T-helper 2 cell treated with Interferon-gamma antibody and Interleukin-4, amounts not matched to agents 100 ng/mL and 5 ng/mL, for 36 hours (primary cell): ENCODE results near the gene RAB5A. TPM values are rescaled to one million over a fixed set of nuclear protein-coding genes. Genes with fewer than 3 reads are reported as not detected.
"Not testable (repeated sequence)": the region's sequence is repeated elsewhere in the genome, so short reads cannot be mapped to it uniquely, and the experiment has no call there.

ENCODE experiments used
- intact Hi-C: fragments of 100-400 bp; cut with micrococcal nuclease; formaldehyde crosslinking; loops from one replicate; pipeline ENCODE4 v1.15.1; 2023
- total RNA-seq: library from RNA; stranded (reverse); gene quantifications from 2 replicates; pipeline ENCODE4 v1.2.3, GENCODE V29; 2022

Gene RAB5A
- total RNA-seq, 1 donor from 2014 or later = 41.8 TPM

DNA sequence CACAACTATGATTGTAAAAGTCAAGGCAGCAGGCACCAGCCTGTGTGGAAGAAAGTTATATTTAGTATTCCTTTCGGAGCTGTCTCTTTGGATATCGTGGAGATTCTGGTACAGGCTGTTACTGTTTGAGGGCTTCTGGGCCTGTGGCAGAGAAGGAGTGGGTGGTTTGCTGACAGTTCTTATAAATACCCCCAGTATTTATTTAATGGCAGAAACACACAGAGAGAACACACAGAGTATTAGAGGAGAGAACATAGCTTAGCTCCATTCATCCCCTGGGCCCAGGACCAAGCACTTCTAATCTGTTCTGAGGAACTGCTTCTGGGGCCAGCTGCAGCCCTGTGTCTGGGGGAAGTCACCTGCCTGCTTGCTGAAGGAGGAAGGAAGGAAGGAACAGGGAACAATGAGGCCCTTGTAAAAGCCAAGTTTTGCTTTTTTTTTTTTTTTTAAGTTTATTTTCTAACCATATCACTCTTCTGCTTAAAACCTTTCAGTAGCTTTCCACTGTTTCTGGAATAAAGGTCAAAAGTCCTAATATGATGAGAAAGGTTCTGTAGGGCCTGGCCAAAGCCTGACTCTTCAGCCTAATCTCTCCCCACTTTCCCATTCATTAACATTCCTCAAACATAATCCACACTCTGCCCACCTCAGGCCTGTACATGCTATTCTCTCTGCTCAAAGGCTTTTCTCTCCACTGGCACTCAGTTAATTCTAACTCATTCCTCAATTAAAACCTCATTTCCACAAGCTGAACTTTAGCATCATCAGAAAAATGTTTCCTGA lies 76.9 kb downstream of the RAB5A start:
- intact Hi-C loops = no loop called here

DNA sequence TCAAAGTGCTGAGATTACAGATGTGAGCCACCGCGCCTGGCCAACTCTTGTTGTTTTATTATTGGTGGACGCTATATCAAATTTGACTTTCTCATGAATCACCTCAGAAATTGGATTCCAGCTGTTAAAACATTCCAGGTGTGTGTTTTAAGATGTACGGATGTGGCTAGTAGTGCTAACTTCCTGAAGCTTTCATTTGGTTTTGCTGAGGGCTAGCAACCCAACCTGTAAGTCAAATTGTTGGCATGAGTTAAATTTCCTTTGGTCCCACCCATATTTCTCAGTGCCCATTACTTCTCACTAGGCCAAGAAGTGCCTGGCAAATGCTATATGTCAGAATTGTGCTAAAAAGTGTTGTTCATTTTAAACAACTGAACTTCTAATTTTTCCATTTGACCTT lies 80.2 kb downstream of the RAB5A start:
- intact Hi-C loops = no loop called here

DNA sequence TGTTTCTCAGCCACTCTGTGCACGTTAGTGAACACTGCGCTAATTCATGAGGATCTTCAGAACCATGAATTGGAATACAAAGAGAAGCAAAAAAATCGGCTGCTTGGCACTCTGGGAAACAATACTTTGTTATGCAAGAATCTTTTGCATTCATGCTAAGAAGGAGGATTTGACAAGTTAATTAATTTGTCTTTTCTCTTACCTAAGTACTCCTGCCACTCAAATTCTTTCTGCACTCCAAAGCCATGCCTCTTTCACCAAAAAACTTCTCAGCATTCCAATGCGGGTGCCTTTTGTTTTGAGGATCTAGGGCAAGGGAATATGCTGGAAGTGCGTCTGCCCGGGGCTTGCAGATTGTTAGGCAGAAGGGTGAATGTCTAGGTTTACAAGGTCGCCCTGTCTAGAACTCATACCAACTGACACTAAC lies 82.0 kb downstream of the RAB5A start:
- intact Hi-C loops = no loop called here

DNA sequence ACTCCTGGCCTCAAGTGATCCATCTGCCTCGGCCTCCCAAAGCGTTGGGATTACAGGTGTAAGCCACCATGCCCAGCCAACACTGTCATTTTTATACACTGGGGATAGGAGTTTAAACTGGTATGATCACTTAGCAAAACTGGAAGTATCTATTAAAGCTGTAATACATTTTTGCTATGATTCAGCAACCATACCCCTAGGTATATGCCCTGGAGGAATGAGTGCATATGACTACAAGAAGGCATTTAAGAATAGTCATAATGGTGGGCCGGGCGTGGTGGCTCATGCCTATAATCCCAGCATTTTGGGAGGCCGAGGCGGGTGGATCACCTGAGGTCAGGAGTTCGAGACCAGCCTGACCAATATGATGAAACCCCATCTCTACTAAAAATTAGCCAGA lies 85.0 kb downstream of the RAB5A start:
- intact Hi-C loops = not testable (repeated sequence)

Other genes starting within 250 kb of the RAB5A start
- 0.43 TPM in 1 of 2 replicates, not detected in the other for gene EFHB, start 12.9 kb upstream of the RAB5A start, total RNA-seq
- not detected in 2 replicates for gene PP2D1, start 65.2 kb downstream of the RAB5A start, total RNA-seq
- gene KAT2B, start 93.3 kb downstream of the RAB5A start, total RNA-seq = 70.2 and 72.9 TPM in 2 replicates
- gene SGO1, start 239.1 kb downstream of the RAB5A start, total RNA-seq = 29.7 and 30.5 TPM in 2 replicates